ENCODE measurements around the gene TEX29.
A peak's percentile ranks its signal among the peaks of the same experiment; 100 is the strongest.

TEX29 gene

DNA sequence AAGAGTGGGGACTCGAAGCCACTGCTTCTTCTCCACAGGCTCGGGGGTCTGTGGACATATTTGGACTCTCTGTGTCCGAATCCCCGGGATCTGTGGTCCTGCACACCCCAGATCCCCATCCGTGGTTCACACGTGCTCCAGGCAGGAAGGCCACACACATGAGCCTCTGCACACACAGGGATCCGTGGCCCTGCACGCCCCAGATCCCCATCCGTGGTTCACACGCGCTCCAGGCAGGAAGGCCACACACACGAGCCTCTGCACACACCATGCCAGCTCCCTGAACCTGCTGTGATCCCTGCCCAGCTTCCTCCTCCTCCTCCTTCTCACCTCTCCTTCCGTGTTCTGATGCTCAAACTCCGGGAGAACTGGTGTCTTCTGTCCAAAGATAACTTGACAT is 3.1 kb downstream of the TEX29 start:
- no peak for DNase-seq

DNA sequence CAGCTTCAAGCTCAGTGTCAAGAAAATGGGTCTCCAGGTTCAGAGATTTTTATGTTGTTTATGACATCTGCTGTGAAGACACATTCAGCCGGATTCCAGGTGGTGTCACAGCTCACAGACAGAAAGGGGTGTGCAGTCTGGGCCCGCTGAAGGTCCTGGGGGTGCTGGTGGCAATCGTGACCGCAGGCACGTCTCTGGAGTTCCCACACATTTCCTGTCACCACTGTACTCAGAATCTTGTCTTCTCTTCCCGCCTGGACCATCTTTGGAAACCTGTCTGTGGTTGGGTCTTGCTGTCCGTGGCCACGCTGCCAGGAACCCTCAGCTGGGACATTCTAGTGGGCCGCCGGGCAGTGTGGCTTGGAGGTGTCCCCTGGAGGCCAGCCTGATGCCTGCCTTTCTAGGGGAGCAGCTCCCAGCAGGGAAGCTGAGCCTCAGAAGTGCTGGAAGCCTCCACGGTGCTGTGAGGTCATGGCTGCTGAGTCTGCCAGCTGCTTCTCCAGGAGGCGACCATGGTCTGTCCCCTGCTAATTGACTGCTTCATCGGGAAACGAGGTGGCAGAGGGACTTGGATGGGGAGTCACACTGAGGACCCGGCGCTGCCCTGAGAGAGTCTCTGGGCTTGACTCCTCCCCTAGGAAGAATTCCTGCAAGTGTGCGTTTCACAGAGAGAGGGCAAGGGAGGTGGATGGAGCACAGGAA is 3.7 kb downstream of the TEX29 start:
- DNase-seq = no peak

DNA sequence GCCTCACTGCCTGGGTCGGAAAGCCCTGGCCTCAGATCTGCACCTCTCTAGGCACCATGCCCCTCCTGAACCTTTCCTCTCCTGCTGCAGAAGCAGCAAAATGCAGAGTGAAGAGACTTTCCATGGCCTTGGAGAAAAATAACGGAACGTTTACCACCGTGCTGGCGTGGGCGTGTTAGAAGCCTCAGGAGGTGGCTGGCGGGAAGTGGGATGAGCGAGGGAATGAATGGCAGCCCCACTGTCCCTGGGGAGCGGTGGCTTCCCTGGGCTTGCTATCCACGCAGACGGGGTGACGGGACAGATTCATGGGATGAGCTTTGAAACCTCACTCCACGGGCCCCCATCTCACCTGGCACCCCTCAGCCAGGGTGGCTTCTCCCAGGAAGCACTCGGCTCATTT is 4.3 kb downstream of the TEX29 start:
- DNase-seq = no peak

DNA sequence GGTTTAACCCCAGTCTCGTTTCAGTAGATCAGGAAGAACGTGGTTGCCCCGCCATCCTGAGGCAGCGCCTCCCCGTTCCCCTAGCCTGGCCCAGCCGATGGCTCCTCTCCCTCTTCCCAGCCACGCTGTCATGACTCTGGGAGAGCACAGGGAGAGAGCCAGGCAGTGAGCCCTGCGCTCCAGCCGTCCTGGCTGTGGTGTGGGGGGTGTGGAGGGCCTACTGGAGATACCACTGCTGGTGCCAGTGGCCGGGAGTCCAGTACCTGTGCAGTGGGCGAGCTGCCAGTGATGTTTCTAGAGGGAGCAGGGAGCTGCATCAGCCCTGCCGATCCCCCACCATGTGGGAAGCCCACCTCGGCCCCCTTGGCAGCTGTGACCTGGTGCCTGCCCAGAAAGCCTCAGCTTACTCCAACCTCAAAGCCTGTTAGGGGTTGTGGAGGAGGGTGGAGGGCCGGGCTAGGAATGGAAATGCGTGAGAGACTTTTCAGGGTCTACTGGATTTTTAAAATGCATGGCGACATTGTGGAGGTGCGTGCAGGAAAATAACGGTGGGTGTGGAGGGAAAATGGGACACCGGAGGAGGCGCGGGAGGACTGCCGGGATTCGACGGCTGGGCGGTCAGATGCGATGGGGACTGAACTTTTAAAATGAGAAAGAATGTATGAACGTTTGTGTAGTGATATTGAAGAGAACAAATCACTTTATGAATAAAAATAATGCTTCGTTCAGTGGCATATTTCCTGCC is 4.9 kb downstream of the TEX29 start:
- DNase-seq = no peak

DNA sequence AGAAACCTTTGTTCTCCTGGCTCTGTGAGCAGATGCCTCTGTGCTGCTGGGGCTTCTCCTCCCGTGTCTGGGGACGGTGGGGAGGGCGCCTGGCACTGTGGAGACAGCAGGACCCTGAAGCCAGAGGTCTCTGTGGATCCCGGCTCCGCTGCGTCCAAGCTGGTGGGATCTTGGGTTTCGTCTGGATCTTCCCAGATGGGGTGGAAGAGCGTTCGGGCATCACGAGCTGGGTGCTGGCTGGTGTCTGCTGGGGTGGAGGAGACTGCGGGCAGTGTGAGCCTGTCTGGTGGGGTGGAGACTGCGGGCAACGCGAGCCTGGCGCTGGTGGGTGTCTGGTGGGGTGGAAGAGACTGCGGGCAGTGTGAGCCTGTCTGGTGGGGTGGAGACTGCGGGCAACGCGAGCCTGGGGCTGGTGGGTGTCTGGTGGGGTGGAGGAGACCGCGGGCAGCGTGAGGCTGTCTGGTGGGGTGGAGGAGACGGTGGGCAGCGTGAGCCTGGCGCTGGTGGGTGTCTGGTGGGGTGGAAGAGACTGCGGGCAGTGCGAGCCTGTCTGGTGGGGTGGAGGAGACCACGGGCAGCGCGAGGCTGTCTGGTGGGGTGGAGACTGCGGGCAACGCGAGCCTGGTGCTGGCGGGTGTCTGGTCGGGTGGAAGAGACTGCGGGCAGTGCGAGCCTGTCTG is 5.6 kb downstream of the TEX29 start:
- no peak for DNase-seq

DNA sequence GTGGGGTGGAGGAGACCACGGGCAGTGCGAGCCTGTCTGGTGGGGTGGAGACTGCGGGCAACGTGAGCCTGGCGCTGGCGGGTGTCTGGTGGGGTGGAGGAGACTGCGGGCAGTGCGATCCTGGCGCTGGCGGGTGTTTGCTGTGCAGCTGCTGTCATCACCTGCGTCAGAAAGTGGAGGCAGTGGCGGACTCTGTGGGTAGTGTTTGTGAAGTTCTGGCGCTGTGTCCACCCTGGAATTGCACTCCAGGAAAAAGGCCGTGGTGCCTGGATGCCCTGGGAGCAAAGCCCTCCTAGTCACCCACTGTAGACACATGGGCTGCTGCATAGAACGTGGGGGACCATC is 6.2 kb downstream of the TEX29 start:
- DNase-seq = no peak

DNA sequence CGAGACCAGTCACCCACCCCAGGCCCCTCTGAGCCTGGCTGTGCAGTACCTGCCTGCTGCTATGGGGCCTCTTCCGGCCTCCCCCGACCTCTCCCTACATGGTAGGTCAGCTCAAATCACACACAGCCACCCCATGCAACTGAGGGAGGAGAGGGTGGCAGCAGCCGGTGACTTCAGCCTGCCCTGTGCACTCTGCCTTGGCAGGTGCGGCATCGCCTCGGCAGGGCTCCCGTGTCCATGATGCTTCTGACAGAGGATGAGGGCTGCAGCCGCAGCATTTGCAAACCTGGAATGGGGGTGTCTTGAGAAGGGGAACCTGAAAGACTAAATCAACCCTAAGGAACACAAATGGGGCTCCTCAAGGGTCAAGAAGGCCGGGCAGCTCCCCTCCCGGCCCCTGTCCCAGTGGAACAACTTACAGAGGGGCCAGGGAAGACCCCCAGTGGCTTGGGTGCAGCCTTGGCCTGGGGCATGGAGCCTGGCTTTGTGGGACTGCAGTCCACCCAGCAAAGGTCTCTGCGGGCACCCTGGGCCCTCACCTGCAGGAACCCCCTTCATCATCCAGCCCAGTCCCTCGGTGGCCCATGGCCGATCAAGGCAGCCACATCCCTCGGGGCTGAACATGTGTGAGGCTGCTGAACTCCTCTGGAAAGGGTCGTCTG is 6.7 kb downstream of the TEX29 start:
- no peak for DNase-seq

DNA sequence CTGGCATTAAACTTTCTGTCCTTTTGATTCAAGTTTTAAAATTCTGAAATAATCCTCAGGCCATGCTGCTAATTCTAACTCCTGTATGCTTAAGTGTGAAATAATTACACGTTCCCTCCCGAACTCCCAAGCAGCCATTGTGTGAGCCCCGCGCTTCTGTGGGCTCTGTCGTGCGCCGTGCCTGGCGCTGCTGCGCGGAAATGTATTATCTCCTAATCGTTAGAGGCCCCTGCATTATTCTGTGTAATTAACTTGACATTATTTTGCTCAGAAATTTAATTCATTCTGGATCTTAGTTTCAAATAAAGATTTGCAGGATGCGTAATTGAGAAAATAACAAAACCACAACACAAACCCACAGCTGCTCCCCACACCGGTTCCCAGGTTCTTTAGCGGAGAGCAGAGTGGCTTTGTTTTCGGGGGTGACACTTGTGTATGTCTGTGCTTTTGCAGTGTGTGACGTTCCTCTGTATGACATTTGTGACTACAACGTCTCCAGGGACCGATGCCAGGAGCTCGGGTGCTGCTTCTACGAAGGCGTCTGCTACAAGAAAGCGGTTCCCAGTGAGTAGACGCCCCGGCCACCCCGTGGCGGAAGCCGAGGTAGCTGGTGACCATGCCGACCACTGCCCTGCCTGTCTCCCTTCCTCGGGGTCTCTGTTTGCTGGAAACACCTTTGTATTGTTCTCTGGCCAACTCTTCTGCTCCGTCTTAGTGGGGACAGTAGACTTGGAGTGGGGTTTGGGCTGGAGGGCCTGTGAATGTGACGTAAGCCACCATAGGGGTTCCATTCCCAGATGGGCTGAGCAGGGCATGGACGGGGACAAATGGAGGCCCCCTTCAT is 7.5 kb downstream of the TEX29 start:
- DNase-seq = no peak

DNA sequence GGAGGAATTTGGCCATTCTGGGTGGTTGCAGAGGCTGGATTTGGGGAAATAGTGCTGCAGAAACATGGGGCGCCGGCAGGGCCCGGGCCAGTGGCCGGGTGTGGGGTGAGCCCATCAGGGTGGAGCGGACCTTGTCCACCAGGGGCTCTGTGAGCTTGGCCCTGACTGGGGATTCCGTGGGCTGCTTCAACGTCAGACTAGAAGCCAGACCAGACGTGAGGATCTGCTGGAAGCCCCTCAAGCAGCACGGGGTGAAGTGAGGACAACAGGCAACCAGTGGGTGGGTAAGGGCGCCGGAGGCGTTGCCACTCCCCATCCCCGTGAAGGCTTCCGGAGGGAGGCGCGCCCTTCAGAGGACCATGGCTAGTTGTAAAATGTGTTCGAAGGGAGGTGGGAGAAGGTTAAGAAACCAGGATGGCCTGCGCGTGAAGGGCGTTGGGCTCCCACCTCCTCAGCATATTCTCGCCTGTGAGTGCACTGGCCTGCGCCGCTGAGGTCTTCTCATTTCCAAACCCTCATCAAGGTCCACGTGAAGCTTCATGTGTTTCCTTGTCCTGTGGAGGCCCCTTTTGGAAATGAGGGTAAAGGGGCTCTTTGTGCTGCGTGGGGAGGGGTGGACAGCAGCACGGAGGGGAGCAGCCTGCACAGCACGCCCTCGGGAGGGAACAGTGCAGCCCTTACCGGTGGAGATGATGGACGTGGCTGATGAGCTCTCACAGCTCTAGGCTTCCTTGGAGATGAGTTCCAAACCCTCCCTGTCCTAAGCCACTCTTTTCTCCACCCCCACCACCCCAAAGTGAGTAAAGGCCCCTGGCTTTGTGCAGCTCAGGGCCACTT is 8.3 kb downstream of the TEX29 start:
- DNase-seq = no peak

DNA sequence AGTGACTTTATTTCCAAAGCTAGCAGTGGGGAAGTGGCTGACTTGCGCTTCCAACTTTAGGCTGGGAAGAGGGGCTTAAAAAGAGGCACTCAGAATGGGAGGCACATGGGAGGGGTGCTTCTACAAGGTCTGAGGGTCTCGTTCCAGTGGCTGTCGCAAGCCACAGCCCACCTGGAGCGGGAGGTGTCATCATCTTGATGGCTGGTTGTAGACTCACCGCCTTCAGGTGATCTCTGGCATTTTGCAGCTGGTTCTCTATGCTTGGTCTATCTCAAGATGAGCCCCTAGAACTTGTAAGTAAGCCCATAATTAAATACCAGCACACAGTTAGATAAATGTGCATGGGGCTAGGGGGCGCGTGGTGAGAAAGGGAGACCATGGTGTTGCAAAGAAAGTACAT is 9.2 kb downstream of the TEX29 start:
- DNase-seq = no peak

DNA sequence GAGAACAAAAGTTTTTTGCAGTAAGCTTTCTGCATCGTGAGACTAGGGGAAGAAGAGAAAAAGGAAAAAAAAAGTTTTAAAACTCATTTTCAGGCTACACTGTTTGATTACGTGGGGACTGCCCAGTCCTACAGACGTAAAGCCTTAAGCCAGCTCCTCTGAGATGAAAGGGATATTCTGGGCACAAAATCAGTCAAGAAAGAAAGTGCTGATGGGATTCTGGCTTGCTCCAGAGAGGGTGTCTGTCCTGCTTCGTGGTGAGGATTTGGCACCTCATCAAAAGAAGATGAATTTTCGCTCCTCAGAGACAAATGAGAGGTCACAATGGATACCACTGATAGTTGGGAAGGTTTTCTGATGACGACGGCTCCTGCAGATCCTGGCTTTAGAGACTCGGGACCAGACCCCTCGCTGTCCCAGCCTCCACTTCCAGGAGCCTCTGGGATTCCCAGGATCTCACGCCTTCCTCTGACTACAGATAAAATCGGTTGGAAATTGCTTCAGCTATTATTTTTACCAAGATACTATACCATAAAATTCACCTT is 9.7 kb downstream of the TEX29 start:
- DNase-seq = no peak

DNA sequence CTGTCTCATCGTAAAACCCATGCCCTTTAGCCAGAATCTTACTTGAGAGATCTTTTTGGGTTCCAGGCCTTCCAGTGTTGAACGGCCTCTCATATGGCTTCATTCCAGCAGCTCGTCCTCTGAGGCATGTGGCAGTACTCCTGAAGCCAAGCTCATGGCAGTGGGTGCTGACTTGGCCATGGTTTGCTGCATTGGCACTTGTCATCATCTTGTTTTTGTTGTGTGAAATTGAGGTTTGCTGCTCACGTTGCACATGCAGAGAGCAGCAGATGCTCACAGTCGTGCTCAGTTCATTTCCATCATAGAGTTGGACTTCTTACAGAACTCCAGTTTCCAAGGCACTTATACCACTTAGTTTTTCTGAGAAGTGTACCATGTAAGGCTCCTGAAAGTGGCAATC is 14.9 kb downstream of the TEX29 start:
- DNase-seq = no peak

DNA sequence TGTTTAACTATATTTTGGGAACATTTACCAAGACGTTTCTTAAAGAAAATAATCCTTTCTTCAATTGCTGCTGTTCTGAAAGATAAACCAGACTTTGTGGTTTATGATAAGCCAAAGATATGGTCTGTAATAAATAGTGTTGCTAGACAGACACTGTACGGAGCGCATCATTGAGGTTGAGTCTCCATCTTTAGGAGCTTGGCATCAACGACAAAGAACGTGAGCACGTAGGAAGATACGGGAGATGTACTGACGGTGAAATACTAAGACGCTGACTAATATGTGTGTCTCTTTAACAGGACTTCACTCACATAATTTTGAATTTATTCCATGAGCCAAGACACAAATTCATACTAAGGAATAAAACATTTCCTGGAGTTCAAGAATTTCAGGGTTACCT is 16.2 kb downstream of the TEX29 start:
- peak; percentile 20 for DNase-seq

DNA sequence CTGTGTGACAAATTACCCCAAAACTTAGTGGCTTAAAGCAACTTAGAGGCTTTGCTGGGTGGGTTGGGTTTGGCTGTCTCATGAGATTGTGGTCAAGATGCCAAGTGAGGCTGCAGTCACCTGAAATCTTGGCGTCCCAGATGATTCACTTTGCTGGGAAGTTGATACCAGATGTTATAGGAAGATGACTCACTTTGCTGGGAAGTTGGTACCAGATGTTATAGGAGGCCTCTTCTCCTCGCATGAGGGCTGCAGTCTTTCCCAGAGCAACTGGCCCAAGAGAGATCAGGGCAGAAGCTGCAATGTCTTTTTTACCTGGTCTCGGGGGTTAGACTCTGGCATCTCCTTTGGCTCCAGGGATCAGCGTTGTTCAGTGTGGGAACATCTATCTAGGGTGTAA is 16.8 kb downstream of the TEX29 start:
- DNase-seq = peak; percentile 97

DNA sequence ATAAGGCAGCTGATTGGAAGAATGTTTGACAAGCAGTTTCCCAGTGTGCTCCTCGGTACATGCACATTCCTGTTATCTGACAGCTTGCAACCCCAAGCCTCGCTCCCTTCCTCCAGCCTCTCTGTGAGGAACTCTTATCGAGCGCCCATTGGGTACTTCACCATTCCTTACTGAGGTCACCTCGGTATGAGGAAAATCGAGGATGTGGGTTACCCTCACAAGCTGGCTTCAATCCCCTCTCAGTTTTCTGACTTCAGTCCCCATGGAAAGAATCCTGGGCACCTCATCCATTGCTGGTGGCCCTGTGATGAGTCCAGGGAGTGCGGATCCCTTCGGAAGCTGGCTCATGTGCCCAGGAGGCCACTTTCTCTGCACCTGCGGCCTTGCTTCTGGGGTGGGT is 17.3 kb downstream of the TEX29 start:
- peak; percentile 12 for DNase-seq

DNA sequence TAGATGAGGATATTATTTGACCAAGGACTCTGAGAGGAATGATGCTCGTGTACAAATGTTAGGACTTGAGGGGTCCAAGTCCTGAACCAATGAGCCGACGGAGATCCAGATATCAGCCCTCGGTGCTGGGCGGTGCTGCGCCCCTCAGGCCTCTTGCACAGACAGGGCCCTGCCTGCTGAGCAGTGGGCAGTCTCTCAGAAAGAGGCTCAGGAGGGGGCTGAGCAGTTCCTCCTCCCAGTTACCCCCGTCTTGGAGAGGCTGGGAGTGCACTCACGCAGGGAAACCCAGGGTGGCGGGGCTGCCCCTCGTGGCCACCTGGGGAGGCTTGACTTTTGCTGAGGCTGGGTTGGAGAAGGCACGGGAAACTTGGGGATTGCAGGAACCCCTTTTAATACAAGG is 18.4 kb downstream of the TEX29 start:
- no peak for DNase-seq

DNA sequence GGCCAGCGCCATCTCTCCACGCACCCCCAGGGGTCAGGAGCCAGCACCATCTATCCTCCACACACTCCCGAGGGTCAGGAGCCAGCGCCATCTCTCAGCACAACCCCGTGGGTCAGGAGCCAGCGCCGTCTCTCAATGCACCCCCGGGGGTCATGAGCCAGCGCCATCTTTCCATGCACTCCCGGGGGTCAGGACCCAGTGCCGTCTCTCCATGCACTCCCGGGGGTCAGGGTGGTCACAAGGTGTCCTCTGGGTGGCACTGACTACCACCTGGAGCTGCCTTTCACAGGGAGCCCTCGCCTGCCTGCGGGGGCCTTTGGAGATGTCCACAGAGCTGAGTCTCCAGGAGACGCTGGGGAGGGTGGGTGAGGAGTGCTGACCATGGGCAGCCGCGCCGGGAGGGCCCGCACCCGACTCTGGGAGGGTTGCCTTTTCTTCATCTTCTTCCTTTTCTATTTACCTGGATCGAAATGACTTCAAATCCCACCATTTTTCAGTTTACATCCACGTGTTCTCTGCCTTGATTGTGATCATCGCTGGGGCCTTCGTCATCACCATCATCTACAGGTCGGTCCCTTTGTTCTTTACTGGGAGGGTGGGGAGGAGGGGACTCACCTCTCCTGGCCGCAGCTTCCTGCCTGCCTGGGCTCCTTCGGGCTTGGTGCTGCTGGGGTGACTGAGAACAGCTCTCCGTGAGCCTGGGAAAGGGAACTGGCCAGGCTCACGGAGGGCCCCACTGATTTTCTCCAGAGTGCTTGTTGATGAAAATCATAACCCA is 19.1 kb downstream of the TEX29 start:
- no peak for DNase-seq

DNA sequence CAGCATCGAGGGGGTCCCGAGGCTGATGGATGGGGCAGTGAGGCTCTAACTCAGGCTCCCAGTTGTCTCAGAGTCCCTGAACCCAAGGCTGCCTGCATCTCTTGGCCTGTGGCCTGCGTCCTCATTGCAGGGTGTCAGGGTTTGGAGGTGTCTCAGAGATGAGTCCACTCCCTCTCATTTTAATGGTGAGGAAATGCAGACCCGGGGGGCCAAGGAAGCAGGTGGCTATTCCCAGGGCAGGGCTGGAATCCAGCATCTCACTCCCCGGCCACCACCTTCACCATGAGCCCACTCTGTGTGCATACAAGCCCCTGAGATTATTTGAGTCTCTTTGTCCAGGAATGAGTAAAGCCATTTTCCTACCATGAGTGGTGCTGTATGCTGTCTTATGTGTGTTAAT is 21.4 kb downstream of the TEX29 start:
- no peak for DNase-seq

DNA sequence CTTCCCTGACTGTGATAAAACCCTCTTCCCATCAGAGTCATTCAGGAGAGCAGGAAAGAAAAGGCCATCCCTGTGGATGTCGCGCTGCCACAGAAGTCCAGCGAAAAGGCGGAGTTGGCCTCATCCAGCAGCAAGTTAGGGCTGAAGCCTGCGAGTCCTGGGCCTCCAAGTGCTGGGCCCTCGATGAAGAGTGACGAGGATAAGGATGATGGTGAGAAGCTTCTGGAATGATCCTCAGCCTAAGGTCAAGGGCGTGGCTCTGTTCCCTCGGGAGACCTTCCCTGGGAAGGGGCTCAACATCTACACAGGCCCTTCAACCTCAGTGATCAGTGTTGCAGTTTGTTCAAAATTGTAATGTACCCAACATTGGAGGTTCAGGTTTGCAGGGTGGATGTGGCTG is 22.3 kb downstream of the TEX29 start:
- no peak for DNase-seq

DNA sequence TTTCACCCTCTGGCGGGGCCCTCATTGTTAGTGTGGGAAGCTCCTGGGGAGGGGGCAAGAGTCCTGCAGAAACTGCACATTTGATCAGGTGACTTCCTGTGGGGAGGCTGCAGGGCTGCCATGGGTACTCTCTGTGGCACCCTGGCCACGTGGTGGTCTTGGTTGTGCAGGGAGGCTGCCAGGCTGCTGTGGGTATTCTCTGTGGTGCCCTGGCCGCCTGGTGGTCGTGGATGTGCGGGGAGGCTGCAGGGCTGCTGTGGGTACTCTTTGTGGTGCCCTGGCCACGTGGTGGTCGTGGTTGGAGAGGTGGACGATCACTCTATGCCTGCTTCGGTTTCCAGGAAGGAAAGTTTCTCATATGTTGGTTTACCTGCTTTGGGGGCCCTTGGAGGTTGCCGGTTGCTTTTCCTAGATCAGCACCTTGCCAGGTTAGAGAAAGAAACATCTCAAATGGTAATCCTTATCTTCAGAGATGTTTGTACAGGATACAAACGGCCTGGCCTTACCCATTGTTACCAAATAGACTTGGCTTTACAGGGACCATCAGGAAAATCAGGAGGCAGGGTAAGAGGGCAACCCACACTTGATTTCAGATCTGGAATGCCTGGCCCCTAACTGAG is 22.9 kb downstream of the TEX29 start:
- no peak for DNase-seq
